ENCODE results near the gene GLB1L2. TPM values are rescaled to one million over a fixed set of nuclear protein-coding genes. Genes with fewer than 3 reads are reported as not detected.

The GLB1L2 gene
- total RNA-seq (2022; extraction: Qiagen RNA extraction), result 1.4 to 2.2 TPM (median 2.0 TPM) in 5 replicates

DNA sequence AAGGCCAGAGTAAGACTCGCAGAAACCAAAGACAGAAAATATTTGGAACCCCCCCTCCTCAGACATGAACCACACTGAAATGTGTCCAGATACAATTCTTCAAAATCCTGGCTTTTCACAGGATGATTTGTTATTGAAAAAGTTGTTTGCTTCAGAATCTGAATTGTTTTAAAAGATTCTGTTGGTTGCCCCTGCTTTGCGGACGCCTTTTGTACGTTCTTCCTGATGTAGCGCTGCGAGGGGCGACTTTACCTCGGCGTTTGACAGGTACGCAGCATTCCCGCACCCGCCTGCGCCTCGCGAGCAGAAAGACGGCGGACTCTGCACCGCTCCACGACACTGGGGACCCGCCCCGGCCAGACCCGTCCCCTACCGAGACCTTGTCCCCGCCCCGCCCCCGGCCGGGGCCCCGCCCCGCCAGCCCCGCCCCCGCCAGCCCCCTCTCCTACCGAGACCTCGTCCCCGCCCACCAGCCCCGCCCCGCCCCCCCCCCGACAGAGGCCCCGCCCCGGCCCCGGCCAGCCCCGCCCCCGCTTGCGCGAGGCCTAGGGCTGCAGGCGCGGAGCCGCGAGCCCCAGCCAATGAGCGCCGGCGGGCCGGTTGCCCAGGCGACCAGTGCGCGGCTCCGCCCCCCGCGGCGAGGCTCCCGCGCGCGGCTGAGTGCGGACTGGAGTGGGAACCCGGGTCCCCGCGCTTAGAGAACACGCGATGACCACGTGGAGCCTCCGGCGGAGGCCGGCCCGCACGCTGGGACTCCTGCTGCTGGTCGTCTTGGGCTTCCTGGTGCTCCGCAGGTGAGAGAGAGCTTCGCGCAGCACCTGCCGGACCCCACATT, at the start of gene GLB1L2:
GLB1L2 (plus strand) TSS at position 635 of the 835 bp plus-strand sequence; CDS start at position 709, 74 bp downstream.

DNA sequence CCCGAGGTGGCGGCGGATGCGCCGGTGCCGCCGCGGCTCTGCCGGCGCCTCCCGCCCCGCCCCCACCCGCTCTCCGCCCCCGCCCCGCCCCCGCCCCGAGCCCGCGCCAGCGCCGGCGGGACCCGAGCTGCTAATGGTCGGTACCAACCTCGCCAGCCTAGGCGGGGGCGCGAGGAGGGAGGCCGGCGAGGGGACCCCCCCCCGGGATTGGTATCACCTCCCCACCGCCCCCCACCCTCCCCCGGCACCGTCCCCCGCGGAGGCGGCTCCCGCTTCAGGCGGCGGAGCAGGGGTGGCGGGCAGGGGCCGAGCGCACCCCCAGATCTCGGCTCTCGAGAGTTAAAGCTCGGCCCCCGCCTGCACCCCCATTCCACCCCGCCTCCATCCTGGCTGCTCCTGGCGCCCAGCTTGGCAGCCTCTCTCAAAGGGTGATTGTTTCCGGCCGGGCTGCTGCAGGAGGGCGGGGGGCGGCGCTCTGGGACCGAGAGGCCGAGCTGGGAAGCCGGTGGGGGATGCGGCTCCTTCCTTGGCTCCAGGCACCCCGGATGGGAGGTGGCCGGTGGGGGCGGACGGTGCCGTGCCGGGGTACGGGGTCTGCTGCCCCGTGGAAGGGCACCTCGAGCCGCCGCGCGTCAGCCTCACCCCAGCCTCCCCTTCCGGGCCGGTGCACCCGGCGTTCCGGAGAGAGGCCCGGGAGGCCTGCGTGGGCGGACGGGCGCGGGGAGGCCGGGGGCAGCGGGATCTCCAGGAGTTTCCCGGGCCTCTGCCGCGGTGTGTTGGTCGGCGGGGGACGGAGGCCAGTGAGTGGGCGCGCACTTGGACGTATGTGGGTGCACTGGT, 80.6 kb downstream of the GLB1L2 start, which contains the start of gene B3GAT1:
B3GAT1 (minus strand) TSS at position 40 of the 840 bp plus-strand sequence. CDS start 24,583 bp downstream, outside the sequence.

Other genes with a start within 250 kb of the GLB1L2 start
- gene NCAPD3, start 108.0 kb upstream of the GLB1L2 start, total RNA-seq (2022; extraction: Qiagen RNA extraction), result 15.6 to 25.5 TPM (median 22.0 TPM) in 5 replicates
- gene VPS26B, start 107.3 kb upstream of the GLB1L2 start, total RNA-seq (2022; extraction: Qiagen RNA extraction), result 17.5 to 21.4 TPM (median 20.9 TPM) in 5 replicates
- gene THYN1, start 78.6 kb upstream of the GLB1L2 start, total RNA-seq (2022; extraction: Qiagen RNA extraction), result 17.0 to 20.1 TPM (median 17.7 TPM) in 5 replicates
- 7.6 to 8.5 TPM (median 8.1 TPM) in 5 replicates for gene ACAD8, start 78.4 kb upstream of the GLB1L2 start, total RNA-seq (2022; extraction: Qiagen RNA extraction)
- 0.02 to 0.04 TPM in 2 of 5 replicates, not detected in the others for gene GLB1L3, start 55.6 kb upstream of the GLB1L2 start, total RNA-seq (2022; extraction: Qiagen RNA extraction)
- 0.03 TPM in 1 of 5 replicates, not detected in the others for gene B3GAT1, start 80.3 kb downstream of the GLB1L2 start, total RNA-seq (2022; extraction: Qiagen RNA extraction)

All from A549 treated with dexamethasone at 1 μM for 4 hours (cell line).